Fibroblast of lung (primary cell): ENCODE measurements around the gene SOX21. TPM values are rescaled to one million over a fixed set of nuclear protein-coding genes. Genes with fewer than 3 reads are reported as not detected.
"Not testable (repeated sequence)": the region's sequence is repeated elsewhere in the genome, so short reads cannot be mapped to it uniquely, and the experiment has no call there.

Experiments used
- DNase-seq, 2 donors: peaks; one replicate each; pipeline versions ENCODE4 v3.0.0 to v3.0.0-alpha.2; 2010; ENCODE audit warnings: low read depth in 2 of 2
- H2AFZ ChIP-seq: 2 replicates; pipeline ENCODE4 v1.5.1; 2012; ENCODE audit warnings: low read length, control low read depth, inconsistent platforms
- H3K27ac ChIP-seq: 2 replicates; pipeline ENCODE4 v1.5.1; 2011; ENCODE audit warnings: low read length, control low read depth; ENCODE audit not compliant: insufficient read depth
- H3K27me3 ChIP-seq: 2 replicates; pipeline ENCODE4 v1.5.1; 2011; ENCODE audit warnings: mild to moderate bottlenecking, low read length; ENCODE audit not compliant: control insufficient read depth, insufficient read depth
- H3K36me3 ChIP-seq: 2 replicates; pipeline ENCODE4 v1.5.1; 2011; ENCODE audit warnings: low read length; ENCODE audit not compliant: control insufficient read depth, insufficient read depth
- H3K4me1 ChIP-seq: 2 replicates; pipeline ENCODE4 v1.5.1; 2011; ENCODE audit warnings: low read length; ENCODE audit not compliant: control insufficient read depth, insufficient read depth; ENCODE audit errors: extremely low read depth
- H3K4me2 ChIP-seq: 2 replicates; pipeline ENCODE4 v1.5.1; 2011; ENCODE audit warnings: low read length, control low read depth; ENCODE audit not compliant: insufficient read depth; ENCODE audit errors: extremely low read depth
- H3K4me3 ChIP-seq, 4 experiments: fragments of 200-600 bp in 1 of 4; sonication (generic) in 1 of 4; replicated peaks in 1 of 4; 2 replicates each; pipeline ENCODE4 v1.5.1; 2011 to 2016; ENCODE audit warnings: low read length in 4 of 4, low read depth in 3 of 4, mild to moderate bottlenecking in 3 of 4, control low read depth in 2 of 4, inconsistent platforms in 1 of 4, mixed read lengths in 1 of 4; ENCODE audit not compliant: insufficient read depth in 1 of 4; ENCODE audit errors: control extremely low read depth in 1 of 4
- H3K79me2 ChIP-seq: 2 replicates; pipeline ENCODE4 v1.5.1; 2012; ENCODE audit warnings: mild to moderate bottlenecking, low read length, inconsistent platforms; ENCODE audit not compliant: control insufficient read depth, insufficient read depth
- H3K9ac ChIP-seq: 2 replicates; pipeline ENCODE4 v1.5.1; 2011; ENCODE audit warnings: mild to moderate bottlenecking, low read length, control low read depth; ENCODE audit not compliant: insufficient read depth
- H3K9me3 ChIP-seq: 2 replicates; pipeline ENCODE4 v1.5.1; 2012; ENCODE audit warnings: low read depth, low read length; ENCODE audit not compliant: control insufficient read depth, insufficient read depth
- H4K20me1 ChIP-seq: 2 replicates; pipeline ENCODE4 v1.5.1; 2011; ENCODE audit warnings: low read length; ENCODE audit not compliant: control insufficient read depth, insufficient read depth; ENCODE audit errors: extremely low read depth
- EZH2 ChIP-seq: IDR thresholded peaks from 2 replicates; pipeline ENCODE4 v1.5.1; 2012; ENCODE audit warnings: low read length, control low read depth, mild to moderate bottlenecking; ENCODE audit errors: missing control alignments
- polyA plus RNA-seq, 2 donors: library from polyadenylated mRNA; depleted of rRNA in 1 of 2; stranded (reverse) in 1 of 2; unstranded in 1 of 2; fragments of >200 nt; gene quantifications; 2 replicates each; pipeline ENCODE4 v1.2.1, GENCODE V29; 2011 to 2012; ENCODE audit warnings: missing spikeins in 1 of 2
- total RNA-seq: library from RNA; depleted of rRNA; stranded (reverse); fragments of >200 nt; gene quantifications from 2 replicates; pipeline ENCODE4 v1.2.1, GENCODE V29; 2014
- TF ChIP-seq, protein P1 (sequence below), 2 donors: IDR thresholded peaks in 1 of 2; conservative IDR thresholded peaks in 1 of 2; 1 replicate in 1 of 2; 2 replicates in 1 of 2; pipeline ENCODE4 v1.5.1; 2011 to 2012; ENCODE audit warnings: low read length in 2 of 2, control low read depth in 1 of 2, inconsistent platforms in 1 of 2, low read depth in 1 of 2, mild to moderate bottlenecking in 1 of 2

The SOX21 gene
- total and polyA plus RNA-seq, 2 donors (not counting 1 experiment from before 2014, with no cell fraction given), result not detected

- Histone ChIP-seq H3K9me3 (no peaks in the 10 kb centered on the region), H3K27me3 (no peaks in the 10 kb centered on the region), H2AFZ (no peak overlapping the region), H3K36me3 (no peaks in the 10 kb centered on the region), H3K27ac (no peak overlapping the region), H3K4me3 (no peak overlapping the region), H3K79me2 (no peaks in the 10 kb centered on the region), H3K4me2 (no peak overlapping the region), H3K4me1 (no peaks in the 10 kb centered on the region), H4K20me1 (no peaks in the 10 kb centered on the region), H3K9ac (no peak overlapping the region)
- TF ChIP-seq, protein P1, sequence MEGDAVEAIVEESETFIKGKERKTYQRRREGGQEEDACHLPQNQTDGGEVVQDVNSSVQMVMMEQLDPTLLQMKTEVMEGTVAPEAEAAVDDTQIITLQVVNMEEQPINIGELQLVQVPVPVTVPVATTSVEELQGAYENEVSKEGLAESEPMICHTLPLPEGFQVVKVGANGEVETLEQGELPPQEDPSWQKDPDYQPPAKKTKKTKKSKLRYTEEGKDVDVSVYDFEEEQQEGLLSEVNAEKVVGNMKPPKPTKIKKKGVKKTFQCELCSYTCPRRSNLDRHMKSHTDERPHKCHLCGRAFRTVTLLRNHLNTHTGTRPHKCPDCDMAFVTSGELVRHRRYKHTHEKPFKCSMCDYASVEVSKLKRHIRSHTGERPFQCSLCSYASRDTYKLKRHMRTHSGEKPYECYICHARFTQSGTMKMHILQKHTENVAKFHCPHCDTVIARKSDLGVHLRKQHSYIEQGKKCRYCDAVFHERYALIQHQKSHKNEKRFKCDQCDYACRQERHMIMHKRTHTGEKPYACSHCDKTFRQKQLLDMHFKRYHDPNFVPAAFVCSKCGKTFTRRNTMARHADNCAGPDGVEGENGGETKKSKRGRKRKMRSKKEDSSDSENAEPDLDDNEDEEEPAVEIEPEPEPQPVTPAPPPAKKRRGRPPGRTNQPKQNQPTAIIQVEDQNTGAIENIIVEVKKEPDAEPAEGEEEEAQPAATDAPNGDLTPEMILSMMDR (conservative IDR thresholded peaks at IDR 0.05 in 1 of 2, IDR thresholded peaks at IDR 0.05 in 1 of 2; ENCODE audit: low read depth in 1 of 2, low read length in 2 of 2), result no peak
- TF ChIP-seq EZH2, result no peak
- no peak for DNase-seq
Measured at GRCh38 chr13:94726425-94726824, 14.1 kb upstream of the SOX21 start.

DNA sequence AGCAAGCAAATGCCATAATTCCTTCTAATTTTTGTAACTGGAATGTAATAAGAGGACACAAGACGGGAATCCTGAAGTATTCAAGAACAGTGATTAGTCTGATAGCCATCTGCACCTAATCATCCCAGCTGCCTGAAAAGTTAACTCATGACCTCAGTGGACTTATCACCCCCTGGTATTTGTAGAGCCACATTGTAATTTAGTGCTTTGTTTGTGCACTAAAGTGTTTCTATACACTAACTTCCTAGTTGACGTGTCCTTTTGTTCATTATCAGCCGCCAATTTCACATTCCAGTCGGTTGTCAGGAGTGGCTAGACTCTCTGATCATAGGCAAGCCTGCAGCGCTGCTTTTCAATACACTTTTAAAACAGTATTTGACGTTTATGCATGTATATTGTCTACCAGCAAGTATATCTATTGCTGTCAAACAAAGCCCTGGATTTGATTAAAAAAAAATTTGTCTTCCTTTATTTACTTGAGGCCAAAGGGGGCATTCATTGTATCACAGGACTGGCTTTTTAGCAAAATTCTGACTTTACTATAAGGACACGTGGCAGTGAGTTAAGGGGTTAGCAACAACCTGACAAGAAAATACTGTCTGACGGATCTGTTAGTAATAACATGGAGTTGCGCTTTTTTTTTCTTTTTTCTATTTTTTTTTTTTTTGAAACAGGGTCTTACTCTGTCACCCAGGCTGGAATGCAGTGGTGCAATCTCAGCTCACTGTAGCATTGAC, 10.4 kb upstream of the SOX21 start:
- no peak overlapping the region for H3K4me2 ChIP-seq
- no peak overlapping the region for H3K4me3 ChIP-seq
- TF ChIP-seq EZH2, result no peak
- TF ChIP-seq, protein P1 (conservative IDR thresholded peaks at IDR 0.05 in 1 of 2, IDR thresholded peaks at IDR 0.05 in 1 of 2; ENCODE audit: low read depth in 1 of 2, low read length in 2 of 2), result no peak
- no peaks in the 10 kb centered on the region for H3K27me3 ChIP-seq
- H3K79me2 ChIP-seq, result no peaks in the 10 kb centered on the region
- no peak overlapping the region for H3K27ac ChIP-seq
- no peaks in the 10 kb centered on the region for H3K36me3 ChIP-seq
- no peak overlapping the region for H3K9ac ChIP-seq
- no peaks in the 10 kb centered on the region for H3K4me1 ChIP-seq
- DNase-seq, result peak in 1 of 2 donors; percentile 16
- H2AFZ ChIP-seq, result no peak overlapping the region
- H3K9me3 ChIP-seq, result no peaks in the 10 kb centered on the region
- H4K20me1 ChIP-seq, result no peaks in the 10 kb centered on the region

DNA sequence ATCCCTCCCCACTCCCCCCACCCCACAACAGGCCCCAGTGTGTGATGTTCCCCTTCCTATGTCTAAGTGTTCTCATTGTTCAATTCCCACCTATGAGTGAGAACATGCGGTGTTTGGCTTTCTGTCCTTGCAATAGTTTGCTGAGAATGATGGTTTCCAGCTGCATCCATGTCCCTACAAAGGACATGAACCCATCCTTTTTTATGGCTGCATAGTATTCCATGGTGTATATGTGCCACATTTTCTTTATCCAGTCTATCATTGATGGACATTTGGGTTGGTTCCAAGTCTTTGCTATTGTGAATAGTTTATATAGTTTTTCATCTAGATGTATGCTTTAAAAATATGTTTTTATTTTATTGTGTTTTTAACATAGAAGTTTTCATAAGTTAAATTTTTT, 6.4 kb upstream of the SOX21 start:
- not testable (repeated sequence) for H3K4me1 ChIP-seq, H3K27ac ChIP-seq

More for the DNA sequence above, 6.4 kb upstream of the SOX21 start:
- not testable (repeated sequence) for H3K36me3 ChIP-seq, H2AFZ ChIP-seq, H3K9me3 ChIP-seq, H3K4me2 ChIP-seq, H4K20me1 ChIP-seq, H3K79me2 ChIP-seq, H3K4me3 ChIP-seq, DNase-seq, H3K27me3 ChIP-seq, H3K9ac ChIP-seq
